ENCODE data around the gene ART5. TPM values are rescaled to one million over a fixed set of nuclear protein-coding genes. Genes with fewer than 3 reads are reported as not detected.

The ART5 gene, protein sequence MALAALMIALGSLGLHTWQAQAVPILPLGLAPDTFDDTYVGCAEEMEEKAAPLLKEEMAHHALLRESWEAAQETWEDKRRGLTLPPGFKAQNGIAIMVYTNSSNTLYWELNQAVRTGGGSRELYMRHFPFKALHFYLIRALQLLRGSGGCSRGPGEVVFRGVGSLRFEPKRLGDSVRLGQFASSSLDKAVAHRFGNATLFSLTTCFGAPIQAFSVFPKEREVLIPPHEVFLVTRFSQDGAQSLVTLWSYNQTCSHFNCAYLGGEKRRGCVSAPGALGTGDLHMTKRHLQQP
- not detected in 2 replicates for total RNA-seq

DNA sequence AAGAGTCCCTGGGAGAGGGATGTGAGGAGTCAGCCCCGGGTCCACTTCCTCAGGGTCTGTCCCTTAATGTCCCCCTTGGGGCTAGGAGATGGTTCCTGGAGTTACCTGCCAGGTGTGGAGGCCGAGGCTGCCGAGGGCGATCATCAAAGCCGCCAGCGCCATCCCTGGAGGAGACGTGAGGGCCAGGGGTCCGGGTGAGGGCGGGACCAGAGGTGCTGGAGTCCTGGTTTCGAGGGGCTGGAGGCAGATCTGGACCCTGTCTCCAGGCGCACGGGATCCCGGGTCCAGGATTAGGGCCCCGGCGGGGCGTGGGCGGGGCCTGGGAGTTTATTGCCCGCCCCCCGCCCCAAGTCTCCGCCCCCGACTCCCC, at the start of gene ART5:
Gene ART5, minus strand, starts transcription at position 292 of the 370 bp plus-strand sequence. Its CDS starts 130 bp downstream, at position 162.
- intact Hi-C loops (cut with micrococcal nuclease), result no loop called here
- H3K36me3 Mint-ChIP-seq (ENCODE audit: low read depth), result no peaks in the 10 kb centered on the region
- peak within 1 kb of the TSS; percentile 74 for H3K4me3 Mint-ChIP-seq
- no peak for DNase-seq
- H3K27me3 Mint-ChIP-seq, result peaks cover 32% of the 10 kb centered on the region
- peaks cover 5% of the 10 kb centered on the region for H3K4me1 Mint-ChIP-seq
- H3K27ac Mint-ChIP-seq, result no peak within 1 kb of the TSS
- no peaks in the 10 kb centered on the region for H3K9me3 Mint-ChIP-seq

- intact Hi-C loops (cut with micrococcal nuclease), result no loop called here
- no peaks in the 10 kb centered on the region for H3K27me3 Mint-ChIP-seq
- H3K4me3 Mint-ChIP-seq, result no peak overlapping the region
- no peak for DNase-seq
- peaks cover 57% of the 10 kb centered on the region for H3K36me3 Mint-ChIP-seq (ENCODE audit: low read depth)
- no peaks in the 10 kb centered on the region for H3K9me3 Mint-ChIP-seq
- no peak overlapping the region for H3K27ac Mint-ChIP-seq
- peaks cover 12% of the 10 kb centered on the region for H3K4me1 Mint-ChIP-seq
Observed at GRCh38 chr11:3686751-3687150, 45.0 kb upstream of the ART5 start.

GRCh38 chr11:3685923-3686322, 44.1 kb upstream of the ART5 start:
- no peaks in the 10 kb centered on the region for H3K9me3 Mint-ChIP-seq
- intact Hi-C loops (cut with micrococcal nuclease), result no loop called here
- H3K4me3 Mint-ChIP-seq, result no peak overlapping the region
- H3K27me3 Mint-ChIP-seq, result no peaks in the 10 kb centered on the region
- peaks cover 63% of the 10 kb centered on the region for H3K36me3 Mint-ChIP-seq (ENCODE audit: low read depth)
- peaks cover 12% of the 10 kb centered on the region for H3K4me1 Mint-ChIP-seq
- DNase-seq, result no peak
- H3K27ac Mint-ChIP-seq, result no peak overlapping the region

- intact Hi-C loops (cut with micrococcal nuclease), result no loop called here
- Mint-ChIP-seq H3K4me3 (no peak overlapping the region), H3K4me1 (peaks cover 12% of the 10 kb centered on the region), H3K27ac (no peak overlapping the region), H3K36me3 (ENCODE audit: low read depth) (peaks cover 67% of the 10 kb centered on the region), H3K27me3 (no peaks in the 10 kb centered on the region), H3K9me3 (no peaks in the 10 kb centered on the region)
- DNase-seq, result no peak
Observed at GRCh38 chr11:3684819-3685172, 43.0 kb upstream of the ART5 start.

- Mint-ChIP-seq H3K9me3 (no peaks in the 10 kb centered on the region), H3K27ac (no peak overlapping the region), H3K4me3 (no peak overlapping the region), H3K4me1 (peaks cover 12% of the 10 kb centered on the region), H3K27me3 (no peaks in the 10 kb centered on the region), H3K36me3 (ENCODE audit: low read depth) (peaks cover 71% of the 10 kb centered on the region)
- intact Hi-C loops (cut with micrococcal nuclease), result no loop called here
- DNase-seq, result no peak
Observed at GRCh38 chr11:3684129-3684818, 42.5 kb upstream of the ART5 start.

DNA sequence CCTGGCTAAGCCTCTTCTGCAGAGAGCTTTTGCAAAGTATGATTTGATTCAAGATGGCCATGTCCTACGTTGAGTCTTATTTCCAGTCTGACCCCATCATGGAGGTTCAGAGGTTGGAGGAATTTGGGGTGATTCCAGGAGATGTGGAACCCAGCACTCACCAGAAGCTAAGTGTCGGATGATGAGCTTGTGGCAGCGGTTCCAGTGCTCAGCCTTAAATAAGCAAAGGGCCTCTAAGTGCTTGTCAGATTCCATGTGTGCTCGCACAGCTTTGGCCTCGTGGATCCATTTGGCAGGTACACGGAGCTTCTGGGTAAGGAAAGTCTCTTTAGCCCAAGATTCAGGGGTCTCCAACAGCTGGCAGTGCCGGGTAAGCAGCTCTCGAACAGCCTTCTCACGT, 41.2 kb upstream of the ART5 start:
- H3K4me3 Mint-ChIP-seq, result no peak overlapping the region
- DNase-seq, result no peak
- intact Hi-C loops (cut with micrococcal nuclease), result no loop called here
- no peak overlapping the region for H3K27ac Mint-ChIP-seq
- H3K36me3 Mint-ChIP-seq (ENCODE audit: low read depth), result peaks cover 78% of the 10 kb centered on the region
- H3K4me1 Mint-ChIP-seq, result peaks cover 12% of the 10 kb centered on the region
- H3K27me3 Mint-ChIP-seq, result no peaks in the 10 kb centered on the region
- H3K9me3 Mint-ChIP-seq, result no peaks in the 10 kb centered on the region

DNA sequence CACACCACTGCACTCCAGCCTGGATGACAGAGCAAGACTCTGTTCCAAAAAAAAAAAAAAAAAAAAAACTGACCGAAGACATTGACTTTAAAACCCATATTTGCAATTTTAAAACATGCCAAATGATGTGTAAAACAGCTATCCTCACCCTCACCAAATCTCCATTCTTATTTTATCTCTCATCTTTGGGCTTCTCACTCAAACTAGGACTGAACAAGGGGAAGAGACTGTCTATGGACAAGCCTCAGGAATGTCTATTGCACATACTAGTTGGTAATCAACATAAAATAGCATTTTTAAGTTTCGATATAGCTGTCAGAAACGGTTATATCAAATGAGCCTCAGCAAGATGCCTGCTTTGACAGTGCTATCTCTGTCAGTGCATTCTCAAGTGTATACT, 37.3 kb upstream of the ART5 start:
- peaks cover 15% of the 10 kb centered on the region for H3K4me1 Mint-ChIP-seq
- no peak overlapping the region for H3K27ac Mint-ChIP-seq
- intact Hi-C loops (cut with micrococcal nuclease), result no loop called here
- H3K27me3 Mint-ChIP-seq, result no peaks in the 10 kb centered on the region
- H3K4me3 Mint-ChIP-seq, result no peak overlapping the region
- peaks cover 70% of the 10 kb centered on the region for H3K36me3 Mint-ChIP-seq (ENCODE audit: low read depth)
- no peaks in the 10 kb centered on the region for H3K9me3 Mint-ChIP-seq
- no peak for DNase-seq

GRCh38 chr11:3675971-3676370, 34.2 kb upstream of the ART5 start:
- H3K36me3 Mint-ChIP-seq (ENCODE audit: low read depth), result peaks cover 59% of the 10 kb centered on the region
- intact Hi-C loops (cut with micrococcal nuclease), result no loop called here
- no peak overlapping the region for H3K27ac Mint-ChIP-seq
- no peaks in the 10 kb centered on the region for H3K9me3 Mint-ChIP-seq
- no peak overlapping the region for H3K4me3 Mint-ChIP-seq
- no peaks in the 10 kb centered on the region for H3K27me3 Mint-ChIP-seq
- H3K4me1 Mint-ChIP-seq, result peaks cover 3% of the 10 kb centered on the region
- DNase-seq, result no peak

DNA sequence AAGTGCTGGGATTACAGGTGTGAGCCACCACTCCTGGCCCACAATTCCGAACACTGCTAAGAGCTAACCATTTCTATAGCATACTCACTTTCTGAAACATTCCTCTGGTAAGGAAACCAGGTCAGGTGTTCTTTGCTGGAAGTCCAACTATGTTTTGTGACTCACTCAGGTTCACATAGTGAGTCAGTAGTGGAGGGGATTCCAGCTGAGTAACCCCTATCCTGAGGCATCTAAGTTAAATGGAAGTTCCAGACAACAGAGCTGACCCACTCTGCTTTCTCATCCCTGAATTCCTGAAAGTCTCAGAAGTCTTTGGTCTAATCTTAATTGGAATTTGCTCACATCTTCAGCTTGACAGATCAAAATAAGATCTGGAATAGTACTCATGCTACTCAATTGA, 32.4 kb upstream of the ART5 start:
- H3K36me3 Mint-ChIP-seq (ENCODE audit: low read depth), result peaks cover 52% of the 10 kb centered on the region
- DNase-seq, result no peak
- no peak overlapping the region for H3K27ac Mint-ChIP-seq
- intact Hi-C loops (cut with micrococcal nuclease), result no loop called here
- H3K9me3 Mint-ChIP-seq, result no peaks in the 10 kb centered on the region
- peaks cover 3% of the 10 kb centered on the region for H3K4me1 Mint-ChIP-seq
- no peak overlapping the region for H3K4me3 Mint-ChIP-seq
- no peaks in the 10 kb centered on the region for H3K27me3 Mint-ChIP-seq

DNA sequence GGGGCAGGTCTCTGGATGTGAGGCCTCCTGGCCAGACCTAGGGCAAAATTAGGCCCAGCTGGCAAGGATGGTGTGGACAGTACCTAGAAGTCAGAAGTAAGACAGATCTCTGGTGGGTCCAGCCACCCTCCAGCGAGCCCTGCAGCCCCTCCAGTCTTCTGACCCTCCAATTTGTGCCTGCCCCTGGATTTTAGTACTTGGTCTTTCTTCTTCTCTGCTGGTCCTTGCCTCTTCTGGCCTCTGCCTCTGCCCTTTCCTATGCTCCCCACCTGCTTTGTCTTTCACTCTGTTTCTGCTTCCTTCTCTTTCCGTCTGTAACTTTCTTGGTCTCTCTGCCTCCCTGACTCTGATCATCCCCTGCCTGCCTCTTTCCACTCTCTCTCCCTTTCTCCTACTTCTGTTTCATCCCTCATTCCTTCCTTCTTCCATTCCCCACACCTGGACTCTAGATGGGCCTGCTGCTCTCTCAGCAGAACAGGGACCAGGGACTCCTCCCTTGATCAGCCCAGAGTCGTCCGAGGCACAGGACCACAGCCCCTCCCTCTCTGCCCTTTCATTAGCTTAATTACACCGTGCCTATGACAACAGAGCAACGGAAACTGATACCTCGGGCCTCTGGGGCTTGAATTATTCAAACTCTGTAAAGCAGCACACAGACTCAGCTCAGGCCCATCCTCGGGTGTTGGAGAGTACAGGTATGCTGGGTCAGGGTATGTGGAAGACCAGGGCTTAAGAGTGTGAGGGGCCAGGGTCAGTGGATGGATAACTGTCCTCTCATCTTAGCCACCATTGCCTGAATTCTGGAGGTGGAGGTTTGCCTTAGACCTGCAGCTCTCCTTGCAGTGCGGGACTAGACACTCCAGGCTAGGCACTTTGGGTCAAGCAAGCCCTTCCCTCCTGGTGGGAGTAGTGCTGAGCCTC, 29.8 kb upstream of the ART5 start, which contains the start of gene CHRNA10:
Gene CHRNA10, minus strand, starts transcription at position 51 of the 921 bp plus-strand sequence. CDS start 72 bp downstream, outside the sequence.
- no peaks in the 10 kb centered on the region for H3K27me3 Mint-ChIP-seq
- intact Hi-C loops (cut with micrococcal nuclease), result no loop called here
- H3K9me3 Mint-ChIP-seq, result no peaks in the 10 kb centered on the region
- no peak within 1 kb of the TSS for H3K4me3 Mint-ChIP-seq
- no peak for DNase-seq
- peaks cover 37% of the 10 kb centered on the region for H3K36me3 Mint-ChIP-seq (ENCODE audit: low read depth)
- peak within 1 kb of the TSS; percentile 6 for H3K27ac Mint-ChIP-seq
- H3K4me1 Mint-ChIP-seq, result peaks cover 3% of the 10 kb centered on the region

DNA sequence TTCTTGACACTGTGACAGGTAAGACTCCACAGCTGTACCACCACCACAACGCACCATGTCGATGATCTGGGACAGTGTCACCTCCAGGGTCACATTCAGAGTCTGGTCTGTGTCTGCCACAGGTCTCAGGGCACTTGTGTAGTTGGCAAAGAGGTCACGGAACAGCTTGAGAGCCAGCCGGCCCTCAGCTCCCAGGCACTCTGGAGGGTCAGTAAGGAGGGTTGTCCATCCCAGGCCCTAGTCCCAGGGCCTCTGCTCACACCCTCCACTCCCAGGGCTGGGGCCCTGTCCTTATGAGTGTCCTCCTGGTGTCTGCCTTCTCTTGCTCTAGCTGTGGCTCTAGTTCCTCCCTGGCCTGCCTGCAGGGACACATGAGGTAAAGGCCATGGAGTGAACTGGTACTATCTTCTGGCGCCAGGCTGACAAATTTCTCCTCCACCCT, 28.0 kb upstream of the ART5 start:
- no peak overlapping the region for H3K4me3 Mint-ChIP-seq
- intact Hi-C loops (cut with micrococcal nuclease), result no loop called here
- H3K27me3 Mint-ChIP-seq, result no peaks in the 10 kb centered on the region
- H3K4me1 Mint-ChIP-seq, result peaks cover 3% of the 10 kb centered on the region
- DNase-seq, result no peak
- H3K9me3 Mint-ChIP-seq, result no peaks in the 10 kb centered on the region
- H3K36me3 Mint-ChIP-seq (ENCODE audit: low read depth), result peaks cover 35% of the 10 kb centered on the region
- no peak overlapping the region for H3K27ac Mint-ChIP-seq

- DNase-seq, result no peak
- Mint-ChIP-seq H3K9me3 (no peaks in the 10 kb centered on the region), H3K4me1 (no peaks in the 10 kb centered on the region)
Observed at GRCh38 chr11:3669128-3669527, 27.3 kb upstream of the ART5 start.

GRCh38 chr11:3667149-3668035, 25.6 kb upstream of the ART5 start:
- intact Hi-C loops (cut with micrococcal nuclease), result no loop called here
- DNase-seq, result no peak
- Mint-ChIP-seq H3K9me3 (no peaks in the 10 kb centered on the region), H3K36me3 (ENCODE audit: low read depth) (peaks cover 32% of the 10 kb centered on the region), H3K4me3 (no peak overlapping the region), H3K4me1 (no peaks in the 10 kb centered on the region), H3K27me3 (no peaks in the 10 kb centered on the region), H3K27ac (no peak overlapping the region)

More at GRCh38 chr11:3669128-3669527, 27.3 kb upstream of the ART5 start:
- H3K36me3 Mint-ChIP-seq (ENCODE audit: low read depth), result peaks cover 34% of the 10 kb centered on the region
- no peak overlapping the region for H3K27ac Mint-ChIP-seq
- no peak overlapping the region for H3K4me3 Mint-ChIP-seq
- intact Hi-C loops (cut with micrococcal nuclease), result no loop called here
- H3K27me3 Mint-ChIP-seq, result no peaks in the 10 kb centered on the region

Measured in activated CD4-positive, alpha-beta T cell treated with anti-CD3 and anti-CD28 coated beads, Interleukin-2, amount 10 ng/mL, durations not matched to agents 24 days and 14 days (primary cell).